SU-DHL-6 (cell line): Measurements from ENCODE around the gene GRPR.

Source experiments
- CTCF ChIP-seq: fragments of 200-600 bp; sonication (generic); IDR thresholded peaks from one replicate; pipeline ENCODE4 v1.5.1; 2017; ENCODE audit warnings: antibody characterized with exemption, mild to moderate bottlenecking, low read length, moderate library complexity; ENCODE audit not compliant: insufficient read depth, poor library complexity, severe bottlenecking
- EZH2phosphoT487 ChIP-seq: fragments of 200-600 bp; sonication (generic), shearing (Covaris generic); conservative IDR thresholded peaks from 2 replicates; pipeline ENCODE4 v1.6.1; 2018; ENCODE audit warnings: mild to moderate bottlenecking, antibody characterized with exemption, low read length, moderate library complexity, mixed read lengths

- no peak for TF ChIP-seq CTCF
- TF ChIP-seq EZH2phosphoT487: no peak
Observed at GRCh38 chrX:16076834-16077233, 46.5 kb upstream of the GRPR start.
